Type B pancreatic cell (in vitro differentiated cells): ENCODE results near the gene UROC1. TPM values are rescaled to one million over a fixed set of nuclear protein-coding genes. Genes with fewer than 3 reads are reported as not detected.

Experiments
- DNase-seq: peaks from one replicate; pipeline ENCODE4 v3.0.0; 2021; ENCODE audit warnings: mixed read lengths; ENCODE audit not compliant: unreplicated experiment; ENCODE audit errors: extremely low spot score
- H3K27ac Mint-ChIP-seq: 2 replicates; pipeline ENCODE4 v1.8.0; 2021; ENCODE audit warnings: mild to moderate bottlenecking, mixed read lengths
- H3K27me3 Mint-ChIP-seq: 2 replicates; pipeline ENCODE4 v1.8.0; 2021; ENCODE audit warnings: mixed read lengths
- H3K36me3 Mint-ChIP-seq: 2 replicates; pipeline ENCODE4 v1.8.0; 2021; ENCODE audit warnings: mixed read lengths
- H3K4me1 Mint-ChIP-seq: one replicate; pipeline ENCODE4 v1.8.0; 2021; ENCODE audit warnings: mixed read lengths; ENCODE audit not compliant: unreplicated experiment
- H3K4me3 Mint-ChIP-seq: 2 replicates; pipeline ENCODE4 v1.8.0; 2021; ENCODE audit warnings: mild to moderate bottlenecking, mixed read lengths
- H3K9me3 Mint-ChIP-seq: 2 replicates; pipeline ENCODE4 v1.8.0; 2021; ENCODE audit warnings: mixed read lengths
- CTCF ChIP-seq: fragments of 200-600 bp; sonication (generic); conservative IDR thresholded peaks from 2 replicates; pipeline ENCODE4 v1.5.0; 2021; ENCODE audit warnings: antibody characterized with exemption, mild to moderate bottlenecking
- total RNA-seq: library from RNA; stranded (reverse); gene quantifications from 2 replicates; pipeline ENCODE4 v1.2.1, GENCODE V29; 2021; ENCODE audit warnings: low replicate concordance

Gene UROC1
- total RNA-seq, 1 donor from 2014 or later, result not detected

- Mint-ChIP-seq H3K27me3 (peaks cover 3% of the 10 kb centered on the region), H3K27ac (no peak overlapping the region), H3K9me3 (no peaks in the 10 kb centered on the region), H3K36me3 (no peaks in the 10 kb centered on the region), H3K4me1 (no peaks in the 10 kb centered on the region), H3K4me3 (no peak overlapping the region)
- no peak for DNase-seq
- TF ChIP-seq CTCF, result no peak
Observed at GRCh38 chr3:126497956-126498355, 19.6 kb downstream of the UROC1 start.

GRCh38 chr3:126496894-126497850 is 20.4 kb downstream of the UROC1 start:
- Mint-ChIP-seq H3K4me1 (no peaks in the 10 kb centered on the region), H3K36me3 (no peaks in the 10 kb centered on the region), H3K27ac (no peak overlapping the region), H3K4me3 (no peak overlapping the region), H3K27me3 (peaks cover 3% of the 10 kb centered on the region), H3K9me3 (no peaks in the 10 kb centered on the region)
- TF ChIP-seq CTCF, result no peak
- no peak for DNase-seq

GRCh38 chr3:126495786-126496185 is 21.8 kb downstream of the UROC1 start:
- H3K9me3 Mint-ChIP-seq, result no peaks in the 10 kb centered on the region
- peaks cover 3% of the 10 kb centered on the region for H3K27me3 Mint-ChIP-seq

GRCh38 chr3:126494970-126495230 is 22.7 kb downstream of the UROC1 start:
- Mint-ChIP-seq H3K4me1 (no peaks in the 10 kb centered on the region), H3K27ac (no peak overlapping the region), H3K9me3 (no peaks in the 10 kb centered on the region), H3K4me3 (no peak overlapping the region), H3K27me3 (peaks cover 3% of the 10 kb centered on the region), H3K36me3 (no peaks in the 10 kb centered on the region)
- DNase-seq, result no peak
- no peak for TF ChIP-seq CTCF

More at GRCh38 chr3:126495786-126496185, 21.8 kb downstream of the UROC1 start:
- DNase-seq, result no peak
- H3K4me1 Mint-ChIP-seq, result no peaks in the 10 kb centered on the region
- H3K36me3 Mint-ChIP-seq, result no peaks in the 10 kb centered on the region
- no peak overlapping the region for H3K4me3 Mint-ChIP-seq
- H3K27ac Mint-ChIP-seq, result no peak overlapping the region
- TF ChIP-seq CTCF, result no peak

GRCh38 chr3:126494204-126494969 is 23.2 kb downstream of the UROC1 start:
- H3K27me3 Mint-ChIP-seq, result peaks cover 4% of the 10 kb centered on the region
- no peaks in the 10 kb centered on the region for H3K9me3 Mint-ChIP-seq
- H3K36me3 Mint-ChIP-seq, result no peaks in the 10 kb centered on the region
- no peak overlapping the region for H3K27ac Mint-ChIP-seq
- DNase-seq, result no peak
- no peak overlapping the region for H3K4me3 Mint-ChIP-seq
- TF ChIP-seq CTCF, result no peak
- H3K4me1 Mint-ChIP-seq, result no peaks in the 10 kb centered on the region
